Trophoblast cell (in vitro differentiated cells and primary cell): ENCODE measurements around the gene CHIA.

ENCODE experiments used
- DNase-seq, 2 donors: peaks; one replicate each; pipeline ENCODE4 v3.0.0-alpha.2; 2016
- H2AFZ ChIP-seq: 2 replicates; pipeline ENCODE4 v1.6.1; 2013; ENCODE audit warnings: low read length, moderate library complexity, mild to moderate bottlenecking; ENCODE audit not compliant: insufficient read depth, poor library complexity
- H2AK5ac ChIP-seq: 2 replicates; pipeline ENCODE4 v1.6.1; 2013; ENCODE audit warnings: mild to moderate bottlenecking, low read length
- H2BK120ac ChIP-seq: 2 replicates; pipeline ENCODE4 v1.6.1; 2013; ENCODE audit warnings: low read length, mild to moderate bottlenecking, moderate library complexity; ENCODE audit not compliant: insufficient read depth, poor library complexity
- H2BK12ac ChIP-seq: 2 replicates; pipeline ENCODE4 v1.6.1; 2013; ENCODE audit warnings: mild to moderate bottlenecking, low read length, moderate library complexity
- H2BK5ac ChIP-seq: 2 replicates; pipeline ENCODE4 v1.6.1; 2013; ENCODE audit warnings: low read length, low read depth, moderate library complexity, mild to moderate bottlenecking; ENCODE audit not compliant: poor library complexity
- H3K14ac ChIP-seq: 2 replicates; pipeline ENCODE4 v1.6.1; 2013; ENCODE audit warnings: mild to moderate bottlenecking, low read length
- H3K18ac ChIP-seq: 2 replicates; pipeline ENCODE4 v1.6.1; 2013; ENCODE audit warnings: mild to moderate bottlenecking, low read length
- H3K23ac ChIP-seq: 2 replicates; pipeline ENCODE4 v1.6.1; 2013; ENCODE audit warnings: low read length
- H3K27ac ChIP-seq: 2 replicates; pipeline ENCODE4 v1.5.1; 2013; ENCODE audit warnings: low read depth, mild to moderate bottlenecking, inconsistent platforms, low read length, moderate library complexity
- H3K27me3 ChIP-seq: 2 replicates; pipeline ENCODE4 v1.6.1; 2013; ENCODE audit warnings: inconsistent platforms, mild to moderate bottlenecking, low read length, moderate library complexity; ENCODE audit not compliant: insufficient read depth
- H3K36me3 ChIP-seq, 2 experiments: 1 replicate in 1 of 2; 2 replicates in 1 of 2; pipeline ENCODE4 v1.6.1; 2013; ENCODE audit warnings: low read length in 2 of 2, mild to moderate bottlenecking in 2 of 2, moderate library complexity in 1 of 2; ENCODE audit not compliant: insufficient read depth in 2 of 2, control insufficient read depth in 1 of 2
- H3K4ac ChIP-seq: 2 replicates; pipeline ENCODE4 v1.6.1; 2013; ENCODE audit warnings: low read depth, mild to moderate bottlenecking, low read length, moderate library complexity
- H3K4me1 ChIP-seq, 2 experiments: 1 replicate in 1 of 2; 2 replicates in 1 of 2; pipeline ENCODE4 v1.6.1; 2013; ENCODE audit warnings: low read length in 2 of 2, mild to moderate bottlenecking in 2 of 2, moderate library complexity in 1 of 2; ENCODE audit not compliant: insufficient read depth in 2 of 2, control insufficient read depth in 1 of 2
- H3K4me2 ChIP-seq: 2 replicates; pipeline ENCODE4 v1.6.1; 2013; ENCODE audit warnings: inconsistent platforms, mild to moderate bottlenecking, low read length, moderate library complexity
- H3K4me3 ChIP-seq: 2 replicates; pipeline ENCODE4 v1.5.1; 2013; ENCODE audit warnings: mild to moderate bottlenecking, low read depth, low read length, inconsistent platforms
- H3K79me1 ChIP-seq: one replicate; pipeline ENCODE4 v1.6.1; 2013; ENCODE audit warnings: low read length
- H3K79me2 ChIP-seq: 2 replicates; pipeline ENCODE4 v1.6.1; 2013; ENCODE audit warnings: low read length, mild to moderate bottlenecking; ENCODE audit not compliant: control insufficient read depth, insufficient read depth, poor library complexity
- H3K9ac ChIP-seq: 2 replicates; pipeline ENCODE4 v1.6.1; 2013; ENCODE audit warnings: mild to moderate bottlenecking, low read length
- H3K9me3 ChIP-seq: 2 replicates; pipeline ENCODE4 v1.6.1; 2013; ENCODE audit warnings: low read depth, mild to moderate bottlenecking, control low read depth, inconsistent platforms, low read length; ENCODE audit not compliant: insufficient read depth
- H4K12ac ChIP-seq: 2 replicates; pipeline ENCODE4 v1.6.1; 2013; ENCODE audit warnings: low read depth, mild to moderate bottlenecking, low read length, moderate library complexity
- H4K8ac ChIP-seq: 2 replicates; pipeline ENCODE4 v1.6.1; 2013; ENCODE audit warnings: low read depth, mild to moderate bottlenecking, low read length, moderate library complexity
- H4K91ac ChIP-seq: one replicate; pipeline ENCODE4 v1.6.1; 2013; ENCODE audit warnings: low read depth, mild to moderate bottlenecking, low read length, moderate library complexity
- WGBS: extraction: QIAGEN DNeasy Blood & Tissue Kit; methylation state at CpG from one replicate; pipeline ENCODE4 v1.1.7; 2013; ENCODE audit warnings: missing lambda C conversion rate; ENCODE audit not compliant: insufficient read length, insufficient coverage; ENCODE audit errors: extremely low coverage; 5-methylcytosine and 5-hydroxymethylcytosine counted together

CHIA gene

DNA sequence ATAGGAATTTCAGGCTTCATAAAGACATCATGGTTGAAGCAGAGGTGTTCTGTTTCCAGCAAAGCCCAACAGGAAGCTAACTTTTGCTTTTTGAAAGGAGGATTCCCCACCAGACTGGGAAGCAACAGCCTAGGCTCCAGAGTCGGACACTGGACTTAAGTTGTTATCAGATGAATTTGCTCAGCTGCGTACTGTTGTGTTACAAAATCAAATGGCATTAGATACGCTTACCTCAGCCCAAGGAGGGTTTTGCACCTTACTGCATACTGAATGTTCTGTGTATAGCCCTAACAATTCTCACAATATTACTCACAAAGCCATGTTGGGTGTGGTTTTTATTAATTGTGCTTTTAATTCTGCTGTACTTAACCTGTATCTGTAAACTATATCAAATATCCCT, 547 bp upstream of the CHIA start:
- H2AK5ac ChIP-seq, result no peak overlapping the region
- no peak overlapping the region for H3K4me2 ChIP-seq
- no peak overlapping the region for H4K12ac ChIP-seq
- no peak overlapping the region for H3K23ac ChIP-seq
- H4K8ac ChIP-seq, result no peak overlapping the region
- DNase-seq, result peak; percentile 67 to 84
- H3K27me3 ChIP-seq, result no peaks in the 10 kb centered on the region
- H3K4ac ChIP-seq, result no peak overlapping the region
- no CpG with 5 or more reads among the region's 3 CpGs for WGBS
- H3K18ac ChIP-seq, result no peak overlapping the region
- H3K14ac ChIP-seq, result no peak overlapping the region
- no peaks in the 10 kb centered on the region for H3K9me3 ChIP-seq
- no peak overlapping the region for H3K9ac ChIP-seq
- H3K4me1 ChIP-seq, result peaks cover 3 to 4% of the 10 kb centered on the region in 2 experiments
- no peak overlapping the region for H2BK12ac ChIP-seq
- no peaks in the 10 kb centered on the region for H3K79me2 ChIP-seq
- H3K79me1 ChIP-seq, result no peaks in the 10 kb centered on the region
- H4K91ac ChIP-seq, result no peak overlapping the region
- H3K36me3 ChIP-seq, result no peaks in the 10 kb centered on the region
- no peak overlapping the region for H3K4me3 ChIP-seq
- no peak overlapping the region for H3K27ac ChIP-seq
- H2BK120ac ChIP-seq, result no peak overlapping the region
- no peak overlapping the region for H2BK5ac ChIP-seq
- no peak overlapping the region for H2AFZ ChIP-seq

DNA sequence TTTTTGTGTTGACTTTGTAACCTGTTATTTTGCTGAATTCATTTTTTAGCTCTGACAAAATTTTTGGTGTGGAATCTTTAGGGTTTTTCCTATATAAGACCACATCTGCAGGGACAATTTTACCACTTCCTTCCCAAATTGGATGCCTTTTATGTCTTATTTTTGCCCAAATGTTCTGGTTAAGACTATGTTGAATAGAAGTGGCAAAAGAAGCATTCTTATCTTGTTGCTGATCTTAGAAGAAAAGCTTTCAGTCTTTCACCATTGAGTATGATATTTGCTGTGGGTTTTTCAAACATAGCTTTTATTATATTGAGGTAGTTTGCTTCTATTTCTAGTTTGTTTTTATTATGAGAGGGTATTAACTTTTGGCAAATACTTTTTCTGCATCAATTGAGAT, 3.7 kb downstream of the CHIA start:
- Histone ChIP-seq H3K9me3 (peaks cover 3% of the 10 kb centered on the region), H3K9ac (no peak overlapping the region), H4K8ac (no peak overlapping the region), H4K91ac (no peak overlapping the region), H3K14ac (no peak overlapping the region), H3K27ac (no peak overlapping the region), H2BK5ac (no peak overlapping the region), H3K4me1 (no peaks in the 10 kb centered on the region), H3K36me3 (no peaks in the 10 kb centered on the region), H3K79me2 (no peaks in the 10 kb centered on the region), H3K18ac (no peak overlapping the region), H3K27me3 (no peaks in the 10 kb centered on the region), H2AFZ (no peak overlapping the region), H4K12ac (no peak overlapping the region), H3K79me1 (peaks cover 2% of the 10 kb centered on the region), H3K23ac (no peak overlapping the region), H2AK5ac (no peak overlapping the region), H2BK12ac (no peak overlapping the region), H3K4me3 (no peak overlapping the region), H3K4me2 (no peak overlapping the region), H2BK120ac (no peak overlapping the region), H3K4ac (no peak overlapping the region)
- no peak for DNase-seq

DNA sequence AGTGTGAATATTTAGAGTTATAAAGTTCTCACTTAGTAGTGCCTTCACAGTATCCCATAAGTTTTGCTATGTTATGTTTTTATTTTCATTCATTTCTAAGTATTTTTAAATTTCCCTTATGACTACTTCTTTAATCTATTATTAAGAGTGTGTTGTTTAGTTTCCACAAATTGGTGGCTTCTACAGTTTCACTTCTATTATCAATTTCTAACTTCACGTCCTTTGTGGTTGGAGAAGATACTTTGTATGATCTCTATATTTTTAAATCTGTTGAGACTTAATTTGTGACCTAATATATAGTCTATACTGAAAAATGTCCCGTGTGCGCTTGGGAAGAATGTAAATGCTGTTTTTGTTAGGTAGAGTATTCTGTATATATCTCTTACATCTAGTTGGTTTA, 11.7 kb downstream of the CHIA start:
- Histone ChIP-seq H3K23ac (no peak overlapping the region), H4K12ac (no peak overlapping the region), H3K4me3 (no peak overlapping the region), H3K27ac (no peak overlapping the region), H3K36me3 (no peaks in the 10 kb centered on the region), H3K4me1 (peaks cover 3 to 4% of the 10 kb centered on the region in 2 experiments), H3K9ac (no peak overlapping the region), H3K27me3 (no peaks in the 10 kb centered on the region), H4K91ac (no peak overlapping the region), H3K79me1 (peaks cover 3% of the 10 kb centered on the region), H2BK120ac (no peak overlapping the region), H2AK5ac (no peak overlapping the region), H4K8ac (no peak overlapping the region), H3K79me2 (no peaks in the 10 kb centered on the region), H3K18ac (no peak overlapping the region), H3K4ac (no peak overlapping the region), H3K9me3 (no peaks in the 10 kb centered on the region), H2AFZ (no peak overlapping the region), H2BK5ac (no peak overlapping the region), H3K14ac (no peak overlapping the region), H2BK12ac (no peak overlapping the region), H3K4me2 (no peak overlapping the region)
- WGBS, result no CpG with 5 or more reads among the region's 3 CpGs
- no peak for DNase-seq

DNA sequence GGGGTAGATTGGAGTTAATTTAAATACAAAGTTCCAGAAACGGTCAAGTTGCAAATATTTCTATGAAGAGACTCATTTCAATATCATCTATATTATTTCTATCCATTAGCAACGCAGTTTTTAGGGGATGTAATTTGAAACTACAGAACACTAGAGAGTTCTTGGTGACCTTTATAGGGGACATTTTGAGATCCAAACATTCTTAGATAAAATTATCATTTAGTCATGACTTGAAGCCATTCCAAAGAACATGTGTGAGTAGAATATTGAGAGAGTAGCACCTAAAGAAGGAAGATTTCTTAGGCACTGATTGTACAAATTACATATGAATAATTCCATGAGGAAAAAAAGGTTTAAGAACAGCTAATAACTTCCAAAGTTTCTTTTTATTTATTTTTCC, 19.0 kb downstream of the CHIA start:
- Histone ChIP-seq H3K18ac (no peak overlapping the region), H3K9me3 (peaks cover 3% of the 10 kb centered on the region), H3K4me3 (no peak overlapping the region), H2BK12ac (no peak overlapping the region), H4K8ac (no peak overlapping the region), H3K23ac (no peak overlapping the region), H2AFZ (no peak overlapping the region), H3K79me1 (peaks cover 3% of the 10 kb centered on the region), H3K36me3 (no peaks in the 10 kb centered on the region), H3K4me2 (no peak overlapping the region), H3K79me2 (no peaks in the 10 kb centered on the region), H4K91ac (no peak overlapping the region), H3K27me3 (no peaks in the 10 kb centered on the region), H3K14ac (no peak overlapping the region), H3K9ac (no peak overlapping the region), H3K4me1 (peaks cover 3 to 4% of the 10 kb centered on the region in 2 experiments), H3K27ac (no peak overlapping the region), H4K12ac (no peak overlapping the region), H2BK5ac (no peak overlapping the region), H3K4ac (no peak overlapping the region), H2AK5ac (no peak overlapping the region), H2BK120ac (no peak overlapping the region)
- no CpG with 5 or more reads among the region's 2 CpGs for whole genome bisulfite sequencing
- DNase-seq, result no peak
